DMS53 treated with DMSO at 0.1 percent for 48 hours (cell line): ENCODE data around the gene SMIM13.
A peak's percentile ranks its signal among the peaks of the same experiment; 100 is the strongest.

Source experiments
- DNase-seq: peaks from one replicate; lab custom pipeline; 2025; ENCODE audit not compliant: unreplicated experiment; lab: John Stamatoyannopoulos, UW

SMIM13 gene

GRCh38 chr6:11149551-11149950 is 55.9 kb downstream of the SMIM13 start:
- DNase-seq, result no peak

- DNase-seq, result no peak
Observed at GRCh38 chr6:11151488-11151887, 57.9 kb downstream of the SMIM13 start.

DNA sequence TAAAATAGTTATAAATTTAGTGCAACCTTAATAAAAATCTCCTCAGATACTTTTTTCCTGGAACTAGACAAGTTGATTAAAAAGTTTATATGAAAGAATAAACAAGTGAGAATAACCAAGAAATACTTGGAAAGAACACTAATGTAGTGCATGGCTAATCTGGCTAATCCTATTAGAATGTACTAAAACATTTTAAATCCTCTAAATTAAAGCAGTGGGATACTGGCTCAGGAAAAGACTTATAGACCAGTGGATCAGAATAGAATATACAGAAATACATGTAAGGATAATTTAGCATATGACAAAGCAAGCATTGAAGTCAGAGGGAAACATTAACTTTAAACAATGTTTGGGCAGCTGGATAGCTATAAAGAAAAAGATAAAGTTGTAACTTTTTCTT is 58.9 kb downstream of the SMIM13 start:
- no peak for DNase-seq

DNA sequence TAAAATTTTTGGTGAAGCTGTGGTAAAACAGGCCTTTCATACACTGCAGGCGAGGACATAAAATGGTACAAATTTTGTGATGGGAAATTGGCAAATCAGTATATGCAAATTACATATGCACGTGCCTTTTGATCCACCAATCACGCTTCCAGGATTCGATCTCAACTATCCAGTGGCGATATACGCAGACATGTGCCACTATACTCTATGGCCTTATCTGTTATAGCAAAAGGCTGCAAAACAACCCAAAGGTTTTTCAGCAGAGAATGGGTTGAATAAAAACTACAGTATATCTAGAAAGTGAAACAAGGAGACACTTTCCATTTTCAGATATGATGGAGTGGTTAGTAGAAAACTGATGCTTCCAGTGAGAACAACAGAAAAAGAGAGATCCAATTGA is 59.8 kb downstream of the SMIM13 start:
- no peak for DNase-seq

DNA sequence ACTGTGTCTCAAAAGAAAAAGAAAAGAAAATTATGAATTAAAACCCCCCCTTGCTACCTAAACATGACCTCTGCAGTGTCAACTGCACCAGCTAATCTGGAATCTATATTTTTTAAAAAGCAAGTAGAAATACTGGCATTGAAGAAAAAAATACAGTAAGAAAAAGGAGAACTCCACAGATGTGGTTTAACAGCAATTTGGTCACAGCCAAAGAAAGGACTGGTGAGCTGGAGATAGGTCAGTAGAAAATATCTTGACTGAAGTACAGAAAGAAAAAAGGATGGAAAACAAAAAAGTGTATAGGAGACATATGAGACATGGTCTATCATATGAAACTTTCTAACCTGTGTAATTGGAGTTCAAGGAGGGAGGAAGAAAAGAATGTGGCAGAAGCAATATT is 62.0 kb downstream of the SMIM13 start:
- no peak for DNase-seq

- no peak for DNase-seq
Observed at GRCh38 chr6:11160199-11160598, 66.6 kb downstream of the SMIM13 start.

- no peak for DNase-seq
Observed at GRCh38 chr6:11161031-11161956, 67.7 kb downstream of the SMIM13 start.

DNA sequence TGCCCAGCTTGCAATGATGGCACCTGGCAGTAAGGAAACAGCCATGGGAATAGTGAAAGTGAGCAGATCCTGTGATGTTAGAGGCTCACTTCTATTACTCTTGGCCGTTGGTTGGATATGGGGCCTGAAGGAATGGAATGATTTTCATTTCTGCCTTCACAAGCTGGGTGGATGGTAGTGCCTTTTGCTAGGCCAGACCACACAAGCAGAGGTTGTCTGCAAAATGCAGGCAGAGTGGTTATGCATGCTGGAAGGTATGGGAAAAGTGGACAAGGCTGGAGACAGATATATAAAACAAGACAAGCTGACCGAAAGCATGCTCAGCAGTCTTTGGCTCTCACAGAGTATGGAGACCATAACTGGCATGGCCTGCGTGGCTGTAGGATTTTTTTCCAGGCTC is 68.6 kb downstream of the SMIM13 start:
- no peak for DNase-seq

GRCh38 chr6:11163932-11164331 is 70.3 kb downstream of the SMIM13 start:
- DNase-seq, result peak; percentile 94

- no peak for DNase-seq
Observed at GRCh38 chr6:11164717-11165646, 71.3 kb downstream of the SMIM13 start.

- no peak for DNase-seq
Observed at GRCh38 chr6:11166948-11167347, 73.3 kb downstream of the SMIM13 start.

GRCh38 chr6:11168091-11168635 is 74.5 kb downstream of the SMIM13 start:
- DNase-seq, result no peak

DNA sequence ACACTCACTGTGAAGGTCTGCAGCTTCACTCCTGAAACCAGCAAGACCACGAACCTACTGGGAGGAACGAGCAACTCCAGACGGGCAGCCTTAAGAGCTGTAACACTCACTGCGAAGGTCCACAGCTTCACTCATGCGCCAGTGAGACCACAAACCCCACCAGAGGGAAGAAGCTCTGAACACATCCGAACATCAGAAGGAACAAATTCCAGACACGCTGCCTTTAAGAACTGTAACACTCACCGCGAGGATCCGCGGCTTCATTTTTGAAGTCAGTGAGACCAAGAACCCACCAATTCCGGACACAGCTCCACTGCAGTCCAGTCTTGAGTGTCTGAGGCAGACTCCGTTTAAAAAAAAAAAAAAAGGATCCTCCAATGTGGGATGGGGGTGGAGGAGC is 78.3 kb downstream of the SMIM13 start:
- no peak for DNase-seq

DNA sequence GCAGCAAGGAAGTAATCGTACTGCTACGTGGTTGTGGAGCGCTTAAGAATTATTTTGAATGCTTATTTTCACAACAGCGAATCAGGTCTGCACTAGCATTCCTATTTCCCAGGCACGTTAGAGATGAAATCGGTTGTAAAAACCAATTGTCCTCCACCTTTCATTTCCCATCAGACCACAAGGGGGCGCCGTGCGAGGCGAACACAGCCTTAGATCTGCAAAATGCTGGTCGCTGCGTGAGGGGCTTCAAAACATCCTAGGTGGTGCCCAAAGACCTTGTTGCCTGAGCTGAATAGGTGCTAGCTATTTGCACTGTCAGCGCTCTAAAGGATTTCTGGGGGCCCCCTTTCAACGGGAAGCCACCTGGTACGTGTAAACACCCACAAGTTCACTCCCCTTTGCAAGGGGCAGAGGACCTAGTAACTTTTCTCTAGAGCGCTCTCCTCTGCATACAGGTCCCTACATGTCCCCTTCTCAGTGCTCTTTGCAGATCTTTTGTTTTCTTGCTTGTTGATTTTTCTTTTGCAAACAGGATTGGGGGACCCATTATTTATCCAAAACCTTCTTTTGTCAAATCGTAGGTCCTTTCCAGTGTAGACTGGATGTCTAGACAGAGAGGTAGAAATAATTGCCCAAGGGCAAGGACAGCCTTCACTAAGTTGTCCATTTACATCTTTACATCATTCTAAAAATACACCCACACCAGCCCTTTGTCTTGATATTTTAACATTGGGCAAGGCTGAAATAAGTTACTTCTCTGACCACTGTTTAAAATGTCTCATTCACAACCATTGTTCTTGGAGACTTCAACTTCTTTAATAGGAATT is 79.1 kb downstream of the SMIM13 start:
- DNase-seq, result peak; percentile 46

- DNase-seq, result no peak
Observed at GRCh38 chr6:11174242-11174611, 80.6 kb downstream of the SMIM13 start.

GRCh38 chr6:11177271-11177670 is 83.6 kb downstream of the SMIM13 start:
- DNase-seq, result no peak

DNA sequence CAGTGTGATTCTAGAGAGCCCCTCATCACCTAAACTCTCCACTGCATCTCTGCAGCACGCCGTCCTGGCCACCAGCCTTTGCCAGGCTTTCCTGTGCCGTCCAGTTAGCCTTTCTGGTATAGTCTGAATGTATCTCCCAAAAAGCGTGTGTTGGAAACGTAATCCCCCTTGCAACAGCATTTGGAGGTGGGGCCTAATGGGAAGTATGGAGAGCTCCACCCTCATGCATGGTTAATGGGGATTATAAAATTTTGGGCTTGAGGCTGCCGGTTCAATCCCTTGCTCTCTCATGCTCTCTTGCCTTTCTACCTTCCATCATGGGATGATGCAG is 85.4 kb downstream of the SMIM13 start:
- DNase-seq, result no peak

- no peak for DNase-seq
Observed at GRCh38 chr6:11179419-11180202, 86.0 kb downstream of the SMIM13 start.

DNA sequence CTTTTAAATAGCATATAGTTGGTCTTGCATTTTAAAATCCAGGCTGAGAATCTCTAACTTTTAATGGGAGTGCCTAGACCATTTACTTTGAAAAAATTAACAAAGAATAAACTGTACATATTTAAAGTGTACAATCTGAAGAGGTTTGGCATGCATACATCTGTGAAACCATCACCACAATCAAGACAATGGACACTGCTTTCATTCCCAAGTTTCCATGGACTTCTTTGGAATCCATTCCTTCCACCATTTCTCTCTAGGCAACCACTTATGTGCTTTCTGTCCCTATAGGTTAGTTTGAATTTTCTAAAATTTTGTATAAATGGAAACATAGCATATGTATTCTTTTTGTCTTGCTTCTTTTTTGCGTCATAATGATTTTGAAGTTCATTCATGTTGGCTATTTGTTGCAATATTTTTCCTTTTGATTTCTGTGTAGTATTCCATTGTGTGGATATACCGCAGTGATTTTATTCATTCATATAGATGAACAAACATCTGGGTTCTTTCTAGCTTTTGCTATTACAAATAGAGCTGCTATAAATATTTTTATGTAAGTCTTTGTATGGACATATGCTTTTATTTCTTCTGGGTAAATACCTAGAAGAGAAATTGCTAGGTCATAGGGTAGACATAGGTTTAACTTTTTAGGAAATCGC is 88.0 kb downstream of the SMIM13 start:
- DNase-seq, result no peak
